ENCODE data around the gene LCP2. TPM values are rescaled to one million over a fixed set of nuclear protein-coding genes. Genes with fewer than 3 reads are reported as not detected.

The LCP2 gene
- total and polyA plus RNA-seq, 10 of the 15 experiments (the other 5 are each of a cell fraction or from before 2014, with no cell fraction given) = 8.0 to 50.5 (median 20.6) TPM

GRCh38 chr5:170300361-170301013, 2.9 kb upstream of the LCP2 start:
- intact Hi-C loops (cut with micrococcal nuclease; ENCODE audit: unreplicated experiment) = no loop called here

More at GRCh38 chr5:170300361-170301013, 2.9 kb upstream of the LCP2 start:
- ChIA-PET CTCF (interaction anchor here (1.0 to 11.3 kb wide), 7 partner anchors 22 to 39 kb away, joined by 3 to 134 read pairs (median 5); no protein-coding TSS in a partner anchor), SMC1A (ENCODE audit: uncharacterized antibody, unreplicated experiment) (interaction anchor here (2.3 to 23.0 kb wide), 5 partner anchors 24 to 38 kb away, joined by 5 to 451 read pairs (median 118); no protein-coding TSS in a partner anchor), POLR2A (interaction anchor here (1.0 to 11.9 kb wide), 6 partner anchors 8 to 38 kb away, joined by 3 to 169 read pairs (median 10); no protein-coding TSS in a partner anchor), RAD21 (ENCODE audit: unreplicated experiment) (interaction anchor here (1.0 to 13.4 kb wide), 4 partner anchors 18 to 32 kb away, joined by 3 to 274 read pairs (median 92); no protein-coding TSS in a partner anchor)
- Histone ChIP-seq H3K27ac (ENCODE audit: control insufficient read depth, insufficient read depth) (no peak overlapping the region), H3K79me2 (ENCODE audit: control insufficient read depth, insufficient read depth, low read length) (peaks cover 21% of the 10 kb centered on the region), H3K9ac (ENCODE audit: control insufficient read depth, insufficient read depth, low read length) (no peak overlapping the region), H3K27me3 (replicated peaks in 1 of 2; ENCODE audit: control insufficient read depth in 2 of 2, insufficient read depth in 2 of 2, low read length in 1 of 2) (no peaks in the 10 kb centered on the region), H2AFZ (ENCODE audit: control insufficient read depth, low read depth, low read length) (no peak overlapping the region), H3K4me3 (no peak overlapping the region), H3K36me3 (ENCODE audit: control insufficient read depth in 2 of 2, insufficient read depth in 2 of 2, low read length in 1 of 2) (no peaks in the 10 kb centered on the region), H3K4me1 (ENCODE audit: control insufficient read depth, insufficient read depth, low read length) (peaks cover 31% of the 10 kb centered on the region), H3K4me2 (ENCODE audit: control insufficient read depth, insufficient read depth) (no peak overlapping the region), H3K9me3 (replicated peaks; ENCODE audit: control insufficient read depth, insufficient read depth, low read length) (no peaks in the 10 kb centered on the region; the same call in 2 of the 3 replicates), H4K20me1 (ENCODE audit: control insufficient read depth, insufficient read depth) (no peaks in the 10 kb centered on the region)
- no peak for ATAC-seq
- in situ Hi-C loops (cut with MboI) = no loop called here
- FAIRE-seq = no peak
- no peak for DNase-seq (ENCODE audit: low read depth, low spot score)
- 80% methylated on average over 7 of the region's 7 CpGs for WGBS (ENCODE audit: insufficient coverage, insufficient replicate concordance, low lambda C conversion rate, missing lambda C conversion rate)
- no TSS peak for BruUV-seq (replicated peaks)
- no peak for TF ChIP-seq CTCF (IDR thresholded peaks at IDR 0.05 in 2 of 3, conservative IDR thresholded peaks at IDR 0.05 in 1 of 3; ENCODE audit: control insufficient read depth in 2 of 3, extremely low read depth in 1 of 3, insufficient read depth in 1 of 3, low read depth in 3 of 3, low read length in 3 of 3)
